Karpas-422 (cell line): ENCODE data around the gene CCN2. TPM values are rescaled to one million over a fixed set of nuclear protein-coding genes. Genes with fewer than 3 reads are reported as not detected.

ENCODE experiments used
- DNase-seq: peaks from one replicate; pipeline ENCODE4 v3.0.0-alpha.2; 2015
- H2AFZ ChIP-seq: fragments of 200-600 bp; sonication (generic); 2 replicates; pipeline ENCODE4 v1.6.1; 2014; ENCODE audit warnings: antibody characterized with exemption, low read length, mixed read lengths
- H3K27ac ChIP-seq: fragments of 200-600 bp; sonication (generic); 2 replicates; pipeline ENCODE4 v1.5.1; 2014; ENCODE audit warnings: mild to moderate bottlenecking, low read length, moderate library complexity
- H3K27me3 ChIP-seq: fragments of 200-600 bp; sonication (generic); 2 replicates; pipeline ENCODE4 v1.6.1; 2014; ENCODE audit warnings: low read length, mixed read lengths
- H3K36me3 ChIP-seq: fragments of 200-600 bp; sonication (generic); 2 replicates; pipeline ENCODE4 v1.6.1; 2014; ENCODE audit warnings: low read length, mixed read lengths; ENCODE audit not compliant: insufficient read depth
- H3K4me1 ChIP-seq: fragments of 200-600 bp; sonication (generic); 2 replicates; pipeline ENCODE4 v1.6.1; 2014; ENCODE audit warnings: mild to moderate bottlenecking, low read length, mixed read lengths
- H3K4me2 ChIP-seq: fragments of 200-600 bp; sonication (generic); 2 replicates; pipeline ENCODE4 v1.6.1; 2014; ENCODE audit warnings: low read length, low read depth, mild to moderate bottlenecking; ENCODE audit not compliant: poor library complexity, severe bottlenecking
- H3K4me3 ChIP-seq: fragments of 200-600 bp; sonication (generic); 2 replicates; pipeline ENCODE4 v1.5.1; 2014; ENCODE audit warnings: mild to moderate bottlenecking, antibody characterized with exemption, low read length, mixed read lengths
- H3K79me2 ChIP-seq: fragments of 200-600 bp; sonication (generic); 2 replicates; pipeline ENCODE4 v1.6.1; 2014; ENCODE audit warnings: mild to moderate bottlenecking, low read length, mixed read lengths
- H3K9ac ChIP-seq: fragments of 200-600 bp; sonication (generic); 2 replicates; pipeline ENCODE4 v1.6.0; 2014; ENCODE audit warnings: low read length
- H3K9me2 ChIP-seq: fragments of 200-600 bp; sonication (generic), shearing (Covaris generic); replicated peaks from 2 replicates; pipeline ENCODE4 v1.6.0; 2014; ENCODE audit warnings: mild to moderate bottlenecking, low read length, moderate library complexity; ENCODE audit not compliant: insufficient read depth
- H3K9me3 ChIP-seq: fragments of 300-700, 200-600 bp; sonication (generic); 2 replicates; pipeline ENCODE4 v1.6.1; 2014; ENCODE audit warnings: low read length, mixed read lengths
- H4K20me1 ChIP-seq: fragments of 200-600 bp; sonication (generic); 2 replicates; pipeline ENCODE4 v1.6.1; 2014; ENCODE audit warnings: mild to moderate bottlenecking, antibody characterized with exemption, low read length, low read depth; ENCODE audit not compliant: insufficient read depth
- total RNA-seq: library from RNA; depleted of rRNA; stranded (reverse); fragments of >200 nt; shearing (Covaris generic); gene quantifications from 2 replicates; pipeline ENCODE4 v1.2.3, GENCODE V29; 2014; ENCODE audit warnings: low replicate concordance

Gene CCN2
- total RNA-seq, 1 experiment from 2014 or later, result not detected

- Histone ChIP-seq H3K9ac (no peak overlapping the region), H3K4me2 (no peak overlapping the region), H3K9me2 (no peaks in the 10 kb centered on the region), H3K4me1 (no peaks in the 10 kb centered on the region), H3K27me3 (no peaks in the 10 kb centered on the region), H3K36me3 (no peaks in the 10 kb centered on the region), H2AFZ (no peak overlapping the region), H3K27ac (no peak overlapping the region), H3K9me3 (no peaks in the 10 kb centered on the region), H3K4me3 (no peak overlapping the region), H4K20me1 (no peaks in the 10 kb centered on the region), H3K79me2 (no peaks in the 10 kb centered on the region)
- DNase-seq, result no peak
Observed at GRCh38 chr6:131982740-131983259, 31.6 kb upstream of the CCN2 start.

GRCh38 chr6:131981624-131981978, 30.4 kb upstream of the CCN2 start:
- H3K9ac ChIP-seq, result no peak overlapping the region
- H3K9me2 ChIP-seq, result no peaks in the 10 kb centered on the region
- H3K36me3 ChIP-seq, result no peaks in the 10 kb centered on the region
- no peaks in the 10 kb centered on the region for H3K4me1 ChIP-seq
- no peak overlapping the region for H3K4me3 ChIP-seq
- H4K20me1 ChIP-seq, result no peaks in the 10 kb centered on the region
- no peak overlapping the region for H2AFZ ChIP-seq
- no peaks in the 10 kb centered on the region for H3K9me3 ChIP-seq
- no peak for DNase-seq
- no peak overlapping the region for H3K4me2 ChIP-seq
- no peaks in the 10 kb centered on the region for H3K27me3 ChIP-seq
- no peaks in the 10 kb centered on the region for H3K79me2 ChIP-seq
- no peak overlapping the region for H3K27ac ChIP-seq

GRCh38 chr6:131980791-131981623, 29.8 kb upstream of the CCN2 start:
- Histone ChIP-seq H3K4me2 (no peak overlapping the region), H3K4me3 (no peak overlapping the region), H3K9me2 (no peaks in the 10 kb centered on the region), H3K79me2 (no peaks in the 10 kb centered on the region), H3K27me3 (no peaks in the 10 kb centered on the region), H3K4me1 (no peaks in the 10 kb centered on the region), H4K20me1 (no peaks in the 10 kb centered on the region), H3K9me3 (no peaks in the 10 kb centered on the region), H3K36me3 (no peaks in the 10 kb centered on the region), H3K9ac (no peak overlapping the region), H2AFZ (no peak overlapping the region), H3K27ac (no peak overlapping the region)
- DNase-seq, result no peak

GRCh38 chr6:131980338-131980790, 29.2 kb upstream of the CCN2 start:
- H3K9ac ChIP-seq, result no peak overlapping the region
- no peaks in the 10 kb centered on the region for H3K4me1 ChIP-seq
- no peaks in the 10 kb centered on the region for H4K20me1 ChIP-seq
- no peaks in the 10 kb centered on the region for H3K79me2 ChIP-seq
- H3K9me2 ChIP-seq, result no peaks in the 10 kb centered on the region
- no peak for DNase-seq
- H3K4me3 ChIP-seq, result no peak overlapping the region
- no peaks in the 10 kb centered on the region for H3K9me3 ChIP-seq
- no peaks in the 10 kb centered on the region for H3K36me3 ChIP-seq
- H3K27me3 ChIP-seq, result no peaks in the 10 kb centered on the region
- H2AFZ ChIP-seq, result no peak overlapping the region
- no peak overlapping the region for H3K4me2 ChIP-seq
- H3K27ac ChIP-seq, result no peak overlapping the region

GRCh38 chr6:131979515-131980337, 28.6 kb upstream of the CCN2 start:
- Histone ChIP-seq H3K36me3 (no peaks in the 10 kb centered on the region), H3K9me2 (no peaks in the 10 kb centered on the region), H3K9me3 (no peaks in the 10 kb centered on the region), H3K4me1 (no peaks in the 10 kb centered on the region), H3K4me3 (no peak overlapping the region), H2AFZ (no peak overlapping the region), H3K9ac (no peak overlapping the region), H3K27ac (no peak overlapping the region), H3K79me2 (no peaks in the 10 kb centered on the region), H3K4me2 (no peak overlapping the region), H4K20me1 (no peaks in the 10 kb centered on the region), H3K27me3 (no peaks in the 10 kb centered on the region)
- DNase-seq, result no peak

- DNase-seq, result no peak
- no peak overlapping the region for H3K27ac ChIP-seq
- H3K27me3 ChIP-seq, result no peaks in the 10 kb centered on the region
- no peak overlapping the region for H3K4me3 ChIP-seq
- no peaks in the 10 kb centered on the region for H3K9me3 ChIP-seq
- H3K9me2 ChIP-seq, result no peaks in the 10 kb centered on the region
- H4K20me1 ChIP-seq, result no peaks in the 10 kb centered on the region
- H3K9ac ChIP-seq, result no peak overlapping the region
- no peak overlapping the region for H2AFZ ChIP-seq
- no peaks in the 10 kb centered on the region for H3K79me2 ChIP-seq
- H3K4me1 ChIP-seq, result no peaks in the 10 kb centered on the region
- H3K4me2 ChIP-seq, result no peak overlapping the region
- no peaks in the 10 kb centered on the region for H3K36me3 ChIP-seq
Observed at GRCh38 chr6:131978522-131978921, 27.4 kb upstream of the CCN2 start.

- no peaks in the 10 kb centered on the region for H3K9me3 ChIP-seq
- H3K36me3 ChIP-seq, result no peaks in the 10 kb centered on the region
- H3K4me3 ChIP-seq, result no peak overlapping the region
- H3K4me2 ChIP-seq, result no peak overlapping the region
- no peaks in the 10 kb centered on the region for H3K4me1 ChIP-seq
- H3K27me3 ChIP-seq, result no peaks in the 10 kb centered on the region
- H3K9me2 ChIP-seq, result no peaks in the 10 kb centered on the region
- H3K27ac ChIP-seq, result no peak overlapping the region
- no peaks in the 10 kb centered on the region for H3K79me2 ChIP-seq
- DNase-seq, result no peak
- H4K20me1 ChIP-seq, result no peaks in the 10 kb centered on the region
- no peak overlapping the region for H3K9ac ChIP-seq
- H2AFZ ChIP-seq, result no peak overlapping the region
Observed at GRCh38 chr6:131976545-131977061, 25.4 kb upstream of the CCN2 start.

GRCh38 chr6:131972741-131973140, 21.6 kb upstream of the CCN2 start:
- Histone ChIP-seq H2AFZ (no peak overlapping the region), H3K4me3 (no peak overlapping the region), H3K9me3 (no peaks in the 10 kb centered on the region), H3K79me2 (no peaks in the 10 kb centered on the region), H3K4me1 (no peaks in the 10 kb centered on the region), H3K4me2 (no peak overlapping the region), H3K27me3 (no peaks in the 10 kb centered on the region), H3K27ac (no peak overlapping the region), H3K9me2 (no peaks in the 10 kb centered on the region), H3K9ac (no peak overlapping the region), H3K36me3 (no peaks in the 10 kb centered on the region), H4K20me1 (no peaks in the 10 kb centered on the region)
- DNase-seq, result no peak
